Common myeloid progenitor, CD34-positive (primary cell): ENCODE measurements around the gene SPINK8.

Source experiments
- CTCF ChIA-PET: fragments of 350-600 bp; sonication (Branson Sonifier 250); formaldehyde crosslinking; loops from one replicate; lab custom pipeline; 2021; ENCODE audit warnings: antibody characterized with exemption; lab: Charles Lee
- POLR2A ChIA-PET: fragments of 350-600 bp; sonication (Branson Sonifier 250); formaldehyde crosslinking; loops from one replicate; lab custom pipeline; 2021; ENCODE audit warnings: antibody characterized with exemption; lab: Charles Lee
- DNase-seq, 3 donors: peaks; one replicate each; pipeline versions ENCODE4 v3.0.0 to v3.0.0-alpha.2; 2013
- H3K27ac ChIP-seq, 2 experiments: 1 replicate in 1 of 2; 2 replicates in 1 of 2; pipeline ENCODE4 v1.7.0; 2013; ENCODE audit warnings: inconsistent platforms in 2 of 2, low read length in 2 of 2, mild to moderate bottlenecking in 2 of 2, low read depth in 1 of 2, moderate library complexity in 1 of 2; ENCODE audit not compliant: severe bottlenecking in 2 of 2, insufficient read depth in 1 of 2, poor library complexity in 1 of 2
- H3K27me3 ChIP-seq, 5 experiments: replicated peaks in 2 of 5; 1 replicate in 3 of 5; 2 replicates in 2 of 5; pipeline versions ENCODE4 v1.6.1 to v1.7.0; 2013; ENCODE audit warnings: low read length in 4 of 5, mild to moderate bottlenecking in 2 of 5, moderate library complexity in 2 of 5, inconsistent platforms in 1 of 5; ENCODE audit not compliant: insufficient read depth in 5 of 5, control insufficient read depth in 4 of 5
- H3K36me3 ChIP-seq, 4 experiments: 1 replicate in 2 of 4; 2 replicates in 2 of 4; pipeline versions ENCODE4 v1.6.1 to v1.7.0; 2013; ENCODE audit warnings: low read length in 3 of 4, control low read depth in 1 of 4, mild to moderate bottlenecking in 1 of 4; ENCODE audit not compliant: control insufficient read depth in 4 of 4, insufficient read depth in 4 of 4
- H3K4me1 ChIP-seq, 4 experiments: 1 replicate in 3 of 4; 2 replicates in 1 of 4; pipeline versions ENCODE4 v1.6.1 to v1.7.1; 2013; ENCODE audit warnings: low read length in 3 of 4, mild to moderate bottlenecking in 3 of 4, control low read depth in 1 of 4, inconsistent platforms in 1 of 4, moderate library complexity in 1 of 4; ENCODE audit not compliant: control insufficient read depth in 4 of 4, insufficient read depth in 4 of 4; ENCODE audit errors: control extremely low read depth in 1 of 4
- H3K4me3 ChIP-seq, 7 experiments: 1 replicate in 4 of 7; 2 replicates in 3 of 7; pipeline versions ENCODE4 v1.5.1 to v1.7.0; 2013; ENCODE audit warnings: mild to moderate bottlenecking in 7 of 7, low read length in 6 of 7, moderate library complexity in 6 of 7, inconsistent platforms in 2 of 7, low read depth in 2 of 7, control low read depth in 1 of 7; ENCODE audit not compliant: insufficient read depth in 4 of 7, control insufficient read depth in 1 of 7; ENCODE audit errors: extremely low read depth in 1 of 7
- H3K9me3 ChIP-seq, 5 experiments: 1 replicate in 4 of 5; 2 replicates in 1 of 5; pipeline versions ENCODE4 v1.6.1 to v1.7.1; 2013; ENCODE audit warnings: low read length in 4 of 5, mild to moderate bottlenecking in 2 of 5, inconsistent platforms in 1 of 5, low read depth in 1 of 5, moderate library complexity in 1 of 5; ENCODE audit not compliant: control insufficient read depth in 4 of 5, insufficient read depth in 2 of 5; ENCODE audit errors: control extremely low read depth in 1 of 5
- WGBS: methylation state at CpG from one replicate; pipeline ENCODE4 v1.1.5; 2013; ENCODE audit not compliant: insufficient coverage; 5-methylcytosine and 5-hydroxymethylcytosine counted together

The SPINK8 gene

GRCh38 chr3:48367201-48367600, 33.7 kb upstream of the SPINK8 start:
- ChIA-PET CTCF (interaction anchor here (1.0 to 1.8 kb wide), 3 partner anchors 34 to 69 kb away, joined by 3 to 6 read pairs (median 4); no protein-coding TSS in a partner anchor), POLR2A (no interaction called here)
- no peak for DNase-seq
- no peak overlapping the region for H3K27ac ChIP-seq
- peaks cover 0 to 6% (median 0%) of the 10 kb centered on the region in 5 experiments for H3K9me3 ChIP-seq
- no peak overlapping the region for H3K4me3 ChIP-seq
- H3K36me3 ChIP-seq: no peaks in the 10 kb centered on the region
- no peaks in the 10 kb centered on the region for H3K4me1 ChIP-seq
- no peaks in the 10 kb centered on the region for H3K27me3 ChIP-seq

GRCh38 chr3:48364840-48365239, 31.4 kb upstream of the SPINK8 start:
- CTCF ChIA-PET: no interaction called here
- H3K27me3 ChIP-seq: no peaks in the 10 kb centered on the region
- H3K4me3 ChIP-seq: no peak overlapping the region
- no peaks in the 10 kb centered on the region for H3K36me3 ChIP-seq
- no peaks in the 10 kb centered on the region for H3K4me1 ChIP-seq
- no peak overlapping the region for H3K27ac ChIP-seq
- POLR2A ChIA-PET: interaction anchor here (0.7 kb wide), 1 partner anchor 31 kb away, joined by 4 read pairs; no protein-coding TSS in a partner anchor
- peaks cover 0 to 11% (median 1%) of the 10 kb centered on the region in 5 experiments for H3K9me3 ChIP-seq
- WGBS: no CpG with 5 or more reads among the region's 1 CpG
- DNase-seq: peak in 1 of 3 donors; percentile 7

GRCh38 chr3:48361928-48362327, 28.5 kb upstream of the SPINK8 start:
- POLR2A ChIA-PET: no interaction called here
- H3K36me3 ChIP-seq: no peaks in the 10 kb centered on the region
- no peak overlapping the region for H3K4me3 ChIP-seq
- no peak overlapping the region for H3K27ac ChIP-seq
- CTCF ChIA-PET: no interaction called here
- H3K27me3 ChIP-seq: no peaks in the 10 kb centered on the region
- H3K9me3 ChIP-seq: peaks cover 1 to 21% (median 11%) of the 10 kb centered on the region in 5 experiments
- no peak for DNase-seq
- no peaks in the 10 kb centered on the region for H3K4me1 ChIP-seq

DNA sequence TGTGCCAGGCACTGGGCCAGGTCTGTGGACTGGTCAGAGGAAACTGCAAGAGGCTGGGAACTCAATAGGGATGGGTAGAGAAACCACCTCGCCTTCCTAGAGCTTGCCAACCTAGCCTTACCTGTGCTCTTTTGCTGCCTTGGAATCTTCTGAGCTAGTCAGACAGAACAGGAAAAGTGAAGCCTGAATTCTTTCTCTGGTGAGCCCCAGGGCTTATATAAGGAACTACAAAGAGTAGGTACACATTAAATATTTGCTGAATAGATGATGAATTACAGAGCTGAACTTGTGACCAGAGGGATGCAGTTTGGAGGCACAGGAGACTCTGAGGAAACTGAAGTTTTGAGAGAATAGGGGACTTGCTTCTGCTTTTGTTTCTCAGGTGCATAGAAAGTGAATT, 23.0 kb upstream of the SPINK8 start:
- H3K4me3 ChIP-seq: no peak overlapping the region
- no peaks in the 10 kb centered on the region for H3K4me1 ChIP-seq
- no peaks in the 10 kb centered on the region for H3K27me3 ChIP-seq
- POLR2A ChIA-PET: no interaction called here
- CTCF ChIA-PET: no interaction called here
- WGBS: 100% methylated on average over 1 of the region's 1 CpG
- H3K27ac ChIP-seq: no peak overlapping the region
- peaks cover 1 to 16% (median 12%) of the 10 kb centered on the region in 5 experiments for H3K9me3 ChIP-seq
- H3K36me3 ChIP-seq: no peaks in the 10 kb centered on the region
- DNase-seq: no peak

DNA sequence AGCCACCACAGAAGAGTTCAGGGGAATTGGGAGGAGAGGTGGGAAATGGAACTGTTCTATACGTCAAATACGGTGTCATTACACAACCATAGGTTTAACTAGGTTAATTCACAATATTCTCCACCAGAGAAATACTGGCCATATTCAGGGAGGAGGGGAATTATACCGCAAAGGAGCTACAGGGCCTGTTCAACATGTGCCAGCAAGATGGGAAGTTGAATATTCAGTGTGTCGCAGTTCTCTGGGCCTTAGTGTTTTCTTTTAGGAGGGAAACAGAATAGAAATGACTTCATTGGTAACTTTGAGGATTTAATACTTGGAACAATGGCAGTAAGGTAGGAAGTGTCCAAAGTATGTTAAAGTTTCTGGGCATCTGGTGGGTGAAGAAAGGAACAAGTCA, 20.5 kb upstream of the SPINK8 start:
- DNase-seq: no peak
- Histone ChIP-seq H3K27ac (no peak overlapping the region), H3K4me3 (no peak overlapping the region), H3K36me3 (no peaks in the 10 kb centered on the region), H3K4me1 (no peaks in the 10 kb centered on the region), H3K27me3 (peaks cover 0 to 4% (median 0%) of the 10 kb centered on the region in 5 experiments), H3K9me3 (peaks cover 0 to 14% (median 12%) of the 10 kb centered on the region in 5 experiments)
- 100% methylated on average over 2 of the region's 4 CpGs for WGBS
- POLR2A ChIA-PET: no interaction called here
- CTCF ChIA-PET: no interaction called here

GRCh38 chr3:48352546-48352945, 19.1 kb upstream of the SPINK8 start:
- no peaks in the 10 kb centered on the region for H3K4me1 ChIP-seq
- DNase-seq: no peak
- 91% methylated on average over 6 of the region's 6 CpGs for WGBS
- ChIA-PET POLR2A (no interaction called here), CTCF (interaction anchor here (1.5 kb wide), 1 partner anchor 10 kb away, joined by 4 read pairs; no protein-coding TSS in a partner anchor)
- H3K27ac ChIP-seq: no peak overlapping the region
- peaks cover 0 to 8% (median 4%) of the 10 kb centered on the region in 5 experiments for H3K9me3 ChIP-seq
- no peaks in the 10 kb centered on the region for H3K36me3 ChIP-seq
- H3K4me3 ChIP-seq: no peak overlapping the region
- H3K27me3 ChIP-seq: peaks cover 0 to 4% (median 0%) of the 10 kb centered on the region in 5 experiments

GRCh38 chr3:48347500-48347899, 14.0 kb upstream of the SPINK8 start:
- ChIA-PET CTCF (interaction anchor here (1.1 kb wide), 2 partner anchors 19 to 48 kb away, joined by 5 read pairs; no protein-coding TSS in a partner anchor), POLR2A (no interaction called here)
- Histone ChIP-seq H3K4me3 (no peak overlapping the region), H3K27me3 (peaks cover 0 to 4% (median 0%) of the 10 kb centered on the region in 5 experiments), H3K4me1 (peaks cover 0 to 3% (median 0%) of the 10 kb centered on the region in 4 experiments), H3K9me3 (no peaks in the 10 kb centered on the region), H3K27ac (no peak overlapping the region), H3K36me3 (no peaks in the 10 kb centered on the region)
- 83% methylated on average over 2 of the region's 3 CpGs for WGBS
- no peak for DNase-seq
